Progenitor cell of endocrine pancreas (in vitro differentiated cells): ENCODE results near the gene CACNG6. TPM values are rescaled to one million over a fixed set of nuclear protein-coding genes. Genes with fewer than 3 reads are reported as not detected.
A peak's percentile ranks its signal among the peaks of the same experiment; 100 is the strongest.

Experiments
- DNase-seq: peaks from one replicate; pipeline ENCODE4 v3.0.0; 2021; ENCODE audit warnings: low spot score; ENCODE audit not compliant: unreplicated experiment
- H3K27ac Mint-ChIP-seq: 2 replicates; pipeline ENCODE4 v1.8.0; 2021; ENCODE audit warnings: mild to moderate bottlenecking, moderate library complexity, mixed read lengths
- H3K27me3 Mint-ChIP-seq: 2 replicates; pipeline ENCODE4 v1.8.0; 2021; ENCODE audit warnings: mixed read lengths
- H3K36me3 Mint-ChIP-seq: 2 replicates; pipeline ENCODE4 v1.8.0; 2022; ENCODE audit warnings: mixed read lengths; ENCODE audit not compliant: insufficient read depth
- H3K4me1 Mint-ChIP-seq: 2 replicates; pipeline ENCODE4 v1.8.0; 2021; ENCODE audit warnings: low read depth, mixed read lengths
- H3K4me3 Mint-ChIP-seq: 2 replicates; pipeline ENCODE4 v1.8.0; 2021; ENCODE audit warnings: low read depth, mild to moderate bottlenecking, moderate library complexity, mixed read lengths
- H3K9me3 Mint-ChIP-seq: 2 replicates; pipeline ENCODE4 v1.8.0; 2021; ENCODE audit warnings: low read depth, mixed read lengths
- CTCF ChIP-seq: fragments of 200-600 bp; sonication (generic); IDR thresholded peaks from one replicate; pipeline ENCODE4 v1.5.0; 2021; ENCODE audit warnings: antibody characterized with exemption, mild to moderate bottlenecking; ENCODE audit not compliant: unreplicated experiment
- total RNA-seq: library from RNA; stranded (reverse); gene quantifications from 2 replicates; pipeline ENCODE4 v1.2.1, GENCODE V29; 2021

CACNG6 gene
- total RNA-seq, 1 donor from 2014 or later, result 7.6 TPM

DNA sequence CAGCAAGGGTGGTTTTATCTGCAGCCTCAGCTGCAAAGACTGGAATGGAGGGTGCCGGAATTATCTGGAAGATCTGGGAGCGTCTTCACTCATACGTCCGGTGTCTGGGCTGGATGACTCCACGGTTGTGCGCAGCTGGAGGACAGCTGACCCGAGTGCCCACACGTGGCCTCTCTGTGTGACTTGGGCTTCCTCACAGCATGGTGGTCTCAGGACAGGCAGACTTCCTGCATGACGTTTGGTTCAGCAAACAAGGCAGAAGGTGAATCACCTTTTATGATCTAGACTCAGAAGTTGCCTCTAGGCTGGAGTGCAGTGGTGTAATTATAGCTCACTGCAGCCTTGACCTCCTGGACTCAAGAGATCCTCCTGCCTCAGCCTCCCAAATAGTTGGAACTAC is 33.2 kb downstream of the CACNG6 start:
- Mint-ChIP-seq H3K36me3 (no peaks in the 10 kb centered on the region), H3K4me3 (no peak overlapping the region), H3K27me3 (peaks cover 18% of the 10 kb centered on the region), H3K27ac (no peak overlapping the region), H3K9me3 (peaks cover 3% of the 10 kb centered on the region), H3K4me1 (peaks cover 5% of the 10 kb centered on the region)
- no peak for DNase-seq
- no peak for TF ChIP-seq CTCF

DNA sequence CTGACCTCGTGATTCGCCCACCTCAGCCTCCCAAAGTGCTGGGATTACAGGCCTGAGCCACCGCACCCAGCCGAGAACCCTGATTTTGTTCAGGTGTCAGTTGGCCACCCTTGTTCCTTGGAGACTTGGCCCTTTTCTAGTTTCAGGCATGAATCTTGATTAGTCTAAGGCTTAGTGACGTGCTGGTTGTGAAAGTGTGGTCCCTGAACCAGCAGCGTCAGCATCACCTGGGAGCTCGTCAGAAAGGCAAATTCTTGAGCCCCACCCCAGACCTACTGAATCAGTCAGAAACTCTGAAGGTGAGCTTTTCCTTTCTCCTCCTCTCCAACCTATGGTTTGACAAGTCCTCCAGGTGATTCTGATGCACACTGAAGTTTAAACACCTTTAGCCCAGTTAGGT is 35.2 kb downstream of the CACNG6 start:
- peaks cover 28% of the 10 kb centered on the region for H3K27me3 Mint-ChIP-seq
- no peaks in the 10 kb centered on the region for H3K9me3 Mint-ChIP-seq
- no peak overlapping the region for H3K4me3 Mint-ChIP-seq
- no peak overlapping the region for H3K27ac Mint-ChIP-seq
- no peaks in the 10 kb centered on the region for H3K4me1 Mint-ChIP-seq
- no peak for TF ChIP-seq CTCF
- H3K36me3 Mint-ChIP-seq, result no peaks in the 10 kb centered on the region
- no peak for DNase-seq

DNA sequence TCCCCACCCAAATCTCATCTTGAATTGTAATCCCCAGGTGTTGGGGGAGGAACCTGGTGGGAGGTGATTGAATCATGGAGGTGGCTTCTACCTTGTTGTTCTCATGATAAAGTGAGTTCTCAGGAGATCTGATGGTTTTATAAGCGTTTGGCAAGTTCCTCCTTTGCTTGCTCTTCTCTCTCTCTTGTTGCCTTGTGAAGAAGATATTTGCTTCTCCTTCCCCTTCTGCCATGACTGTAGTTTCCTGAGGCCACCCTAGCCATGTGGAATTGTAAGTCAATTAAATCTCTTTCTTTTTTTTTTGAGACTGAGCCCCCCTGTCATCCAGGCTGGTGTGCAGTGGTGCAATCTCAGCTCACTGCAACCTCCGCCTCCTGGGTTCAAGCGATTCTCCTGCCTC is 37.9 kb downstream of the CACNG6 start:
- Mint-ChIP-seq H3K4me3 (no peak overlapping the region), H3K36me3 (no peaks in the 10 kb centered on the region), H3K27me3 (peaks cover 21% of the 10 kb centered on the region), H3K9me3 (no peaks in the 10 kb centered on the region), H3K4me1 (no peaks in the 10 kb centered on the region), H3K27ac (no peak overlapping the region)
- no peak for DNase-seq
- no peak for TF ChIP-seq CTCF

- H3K36me3 Mint-ChIP-seq, result no peaks in the 10 kb centered on the region
- peak; percentile 35 for DNase-seq
- H3K27me3 Mint-ChIP-seq, result peaks cover 16% of the 10 kb centered on the region
- no peaks in the 10 kb centered on the region for H3K4me1 Mint-ChIP-seq
- no peaks in the 10 kb centered on the region for H3K9me3 Mint-ChIP-seq
- peak; percentile 63 for TF ChIP-seq CTCF
- H3K27ac Mint-ChIP-seq, result no peak overlapping the region
- no peak overlapping the region for H3K4me3 Mint-ChIP-seq
Observed at GRCh38 chr19:54029930-54030490, 38.6 kb downstream of the CACNG6 start.

GRCh38 chr19:54030895-54031586 is 39.6 kb downstream of the CACNG6 start:
- Mint-ChIP-seq H3K4me3 (no peak overlapping the region), H3K9me3 (no peaks in the 10 kb centered on the region), H3K36me3 (no peaks in the 10 kb centered on the region), H3K4me1 (no peaks in the 10 kb centered on the region), H3K27ac (no peak overlapping the region), H3K27me3 (peaks cover 13% of the 10 kb centered on the region)
- TF ChIP-seq CTCF, result peak; percentile 45
- DNase-seq, result no peak
